ENCODE data around the gene IL5. TPM values are rescaled to one million over a fixed set of nuclear protein-coding genes. Genes with fewer than 3 reads are reported as not detected.

Gene IL5
- total and polyA plus RNA-seq, 2 of the 13 experiments (the other 11 are each of a cell fraction or from before 2014, with no cell fraction given) = not detected

- TF ChIP-seq ZNF574 (CRISPR knock-in tag; IDR thresholded peaks at IDR 0.05) (0 out of 2 replicates have a peak, but pooled peaks have one; percentile 18), HNF1A (IDR thresholded peaks at IDR 0.05; ENCODE audit: low read depth) (no peak), HNF1A (CRISPR knock-in tag; IDR thresholded peaks at IDR 0.05; ENCODE audit: borderline replicate concordance) (no peak), IKZF4 (CRISPR knock-in tag; IDR thresholded peaks at IDR 0.05; ENCODE audit: borderline replicate concordance, low read depth, not compliant biosample characterization) (peak; percentile 4), ZBTB40 (IDR thresholded peaks at IDR 0.05) (no peak), ZBTB40 (CRISPR knock-in tag; IDR thresholded peaks at IDR 0.05) (no peak), PHF8 (CRISPR knock-in tag; IDR thresholded peaks at IDR 0.05) (peak; percentile 58), ZNF768 (CRISPR knock-in tag; IDR thresholded peaks at IDR 0.05) (peak; percentile 99), LCORL (IDR thresholded peaks at IDR 0.05) (no peak), LCORL (CRISPR knock-in tag; IDR thresholded peaks at IDR 0.05) (peak; percentile 66), ZNF607 (CRISPR knock-in tag; IDR thresholded peaks at IDR 0.05; ENCODE audit: borderline replicate concordance) (0 out of 2 replicates have a peak, but pooled peaks have one; percentile 8), TFDP2 (CRISPR knock-in tag; IDR thresholded peaks at IDR 0.05) (0 out of 2 replicates have a peak, but pooled peaks have one; percentile 3)
These were observed 47.1 kb downstream of the IL5 start (continued) for GRCh38 chr5:132496191-132496630.

Data from HepG2 (cell line).